Skeletal muscle satellite cell (primary cell): ENCODE results near the gene B3GNT3.

Source experiments
- H3K27me3 ChIP-seq: 2 replicates; pipeline ENCODE4 v1.7.0; 2013; ENCODE audit warnings: low read length; ENCODE audit not compliant: control insufficient read depth, insufficient read depth
- H3K36me3 ChIP-seq: 2 replicates; pipeline ENCODE4 v1.7.0; 2013; ENCODE audit warnings: mild to moderate bottlenecking, control low read depth, low read length; ENCODE audit not compliant: insufficient read depth
- H3K4me1 ChIP-seq: 2 replicates; pipeline ENCODE4 v1.7.0; 2013; ENCODE audit warnings: low read length; ENCODE audit not compliant: control insufficient read depth, insufficient read depth
- H3K4me2 ChIP-seq: 2 replicates; pipeline ENCODE4 v1.7.0; 2013; ENCODE audit warnings: mild to moderate bottlenecking, low read length
- H3K4me3 ChIP-seq: 2 replicates; pipeline ENCODE4 v1.7.0; 2013; ENCODE audit warnings: low read length
- H3K9ac ChIP-seq: 2 replicates; pipeline ENCODE4 v1.7.0; 2013; ENCODE audit warnings: mild to moderate bottlenecking, low read depth, low read length, moderate library complexity
- H3K9me3 ChIP-seq: replicated peaks from 2 replicates; pipeline ENCODE4 v1.7.0; 2013; ENCODE audit warnings: mild to moderate bottlenecking, control low read depth, low read length

B3GNT3 gene

GRCh38 chr19:17805427-17805826, 10.5 kb downstream of the B3GNT3 start:
- Histone ChIP-seq H3K4me2 (no peak overlapping the region), H3K27me3 (peaks cover 23% of the 10 kb centered on the region), H3K9ac (no peak overlapping the region), H3K36me3 (no peaks in the 10 kb centered on the region), H3K4me1 (no peaks in the 10 kb centered on the region), H3K4me3 (no peak overlapping the region), H3K9me3 (no peaks in the 10 kb centered on the region)

DNA sequence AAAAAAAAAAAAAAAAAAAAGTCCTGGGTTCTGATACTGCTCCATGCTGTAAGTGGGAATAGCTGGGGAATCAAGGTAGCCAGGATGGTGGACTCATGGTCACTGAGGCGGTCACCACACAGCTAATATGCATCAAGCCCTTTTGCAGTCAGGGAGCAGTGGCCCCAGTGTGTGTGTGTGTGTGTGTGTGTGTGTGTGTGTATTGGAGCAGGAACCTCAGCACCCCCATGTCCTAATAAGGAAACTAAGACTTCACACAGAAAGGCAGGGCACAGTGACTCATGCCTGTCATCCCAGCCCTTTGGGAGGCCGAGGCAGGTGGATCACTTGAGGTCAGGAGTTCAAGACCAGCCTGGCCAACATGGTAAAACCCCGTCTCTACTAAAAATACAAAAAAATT, 12.0 kb downstream of the B3GNT3 start:
- Histone ChIP-seq H3K9ac (no peak overlapping the region), H3K9me3 (no peaks in the 10 kb centered on the region), H3K4me1 (no peaks in the 10 kb centered on the region), H3K4me3 (no peak overlapping the region), H3K27me3 (peaks cover 25% of the 10 kb centered on the region), H3K4me2 (no peak overlapping the region), H3K36me3 (no peaks in the 10 kb centered on the region)

GRCh38 chr19:17807731-17808316, 12.9 kb downstream of the B3GNT3 start:
- H3K4me1 ChIP-seq, result no peaks in the 10 kb centered on the region
- H3K27me3 ChIP-seq, result peaks cover 23% of the 10 kb centered on the region
- H3K4me3 ChIP-seq, result no peak overlapping the region
- no peak overlapping the region for H3K4me2 ChIP-seq
- no peaks in the 10 kb centered on the region for H3K9me3 ChIP-seq
- H3K9ac ChIP-seq, result no peak overlapping the region
- H3K36me3 ChIP-seq, result no peaks in the 10 kb centered on the region

DNA sequence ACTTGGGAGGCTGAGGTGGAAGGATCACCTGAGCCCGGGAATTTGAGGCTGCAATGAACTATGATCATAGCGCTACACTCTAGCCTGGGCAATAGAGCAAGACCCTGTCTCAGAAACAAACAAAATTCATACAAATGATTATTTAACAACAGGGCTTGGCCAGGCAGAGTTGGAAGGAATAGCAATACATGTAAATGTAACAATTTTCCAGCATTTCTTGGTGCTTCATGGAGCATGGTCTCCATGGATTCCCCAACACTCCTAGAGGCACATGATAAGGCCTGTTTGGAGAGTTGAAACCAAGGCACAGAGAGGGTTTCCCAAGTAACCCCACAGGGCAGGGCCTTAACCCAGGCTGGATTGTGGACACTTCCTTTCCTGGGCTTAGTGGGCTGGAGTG, 16.2 kb downstream of the B3GNT3 start:
- Histone ChIP-seq H3K36me3 (no peaks in the 10 kb centered on the region), H3K4me2 (no peak overlapping the region), H3K4me1 (no peaks in the 10 kb centered on the region), H3K9ac (no peak overlapping the region), H3K4me3 (no peak overlapping the region), H3K27me3 (peaks cover 21% of the 10 kb centered on the region), H3K9me3 (peaks cover 2% of the 10 kb centered on the region)

GRCh38 chr19:17811681-17812080, 16.7 kb downstream of the B3GNT3 start:
- Histone ChIP-seq H3K27me3 (peaks cover 21% of the 10 kb centered on the region), H3K9ac (no peak overlapping the region), H3K4me3 (no peak overlapping the region), H3K4me1 (no peaks in the 10 kb centered on the region), H3K4me2 (no peak overlapping the region), H3K9me3 (peaks cover 2% of the 10 kb centered on the region), H3K36me3 (no peaks in the 10 kb centered on the region)

GRCh38 chr19:17812099-17812498, 17.2 kb downstream of the B3GNT3 start:
- Histone ChIP-seq H3K9ac (no peak overlapping the region), H3K9me3 (peaks cover 2% of the 10 kb centered on the region), H3K36me3 (no peaks in the 10 kb centered on the region), H3K4me1 (no peaks in the 10 kb centered on the region), H3K27me3 (peaks cover 21% of the 10 kb centered on the region), H3K4me3 (no peak overlapping the region), H3K4me2 (no peak overlapping the region)

- Histone ChIP-seq H3K9ac (no peak overlapping the region), H3K4me1 (no peaks in the 10 kb centered on the region), H3K36me3 (no peaks in the 10 kb centered on the region), H3K27me3 (peaks cover 10% of the 10 kb centered on the region), H3K4me2 (no peak overlapping the region), H3K9me3 (peaks cover 2% of the 10 kb centered on the region), H3K4me3 (no peak overlapping the region)
Measured at GRCh38 chr19:17817668-17818363, 22.9 kb downstream of the B3GNT3 start.

- H3K9ac ChIP-seq, result no peak within 1 kb of the TSS
- H3K36me3 ChIP-seq, result no peaks in the 10 kb centered on the region
- no peak within 1 kb of the TSS for H3K4me2 ChIP-seq
- peaks cover 19% of the 10 kb centered on the region for H3K27me3 ChIP-seq
- no peaks in the 10 kb centered on the region for H3K9me3 ChIP-seq
- H3K4me1 ChIP-seq, result no peaks in the 10 kb centered on the region
- no peak within 1 kb of the TSS for H3K4me3 ChIP-seq
Measured at GRCh38 chr19:17821190-17821589, 26.3 kb downstream of the B3GNT3 start, which contains the start of gene INSL3. TSS of gene INSL3 (minus strand) at chr19:17821519. CDS start at chr19:17821506, 13 bp downstream.

- no peak overlapping the region for H3K4me2 ChIP-seq
- no peaks in the 10 kb centered on the region for H3K36me3 ChIP-seq
- no peaks in the 10 kb centered on the region for H3K9me3 ChIP-seq
- peaks cover 12% of the 10 kb centered on the region for H3K27me3 ChIP-seq
- no peak overlapping the region for H3K9ac ChIP-seq
- no peak overlapping the region for H3K4me3 ChIP-seq
- H3K4me1 ChIP-seq, result no peaks in the 10 kb centered on the region
Measured at GRCh38 chr19:17824339-17824738, 29.4 kb downstream of the B3GNT3 start.

DNA sequence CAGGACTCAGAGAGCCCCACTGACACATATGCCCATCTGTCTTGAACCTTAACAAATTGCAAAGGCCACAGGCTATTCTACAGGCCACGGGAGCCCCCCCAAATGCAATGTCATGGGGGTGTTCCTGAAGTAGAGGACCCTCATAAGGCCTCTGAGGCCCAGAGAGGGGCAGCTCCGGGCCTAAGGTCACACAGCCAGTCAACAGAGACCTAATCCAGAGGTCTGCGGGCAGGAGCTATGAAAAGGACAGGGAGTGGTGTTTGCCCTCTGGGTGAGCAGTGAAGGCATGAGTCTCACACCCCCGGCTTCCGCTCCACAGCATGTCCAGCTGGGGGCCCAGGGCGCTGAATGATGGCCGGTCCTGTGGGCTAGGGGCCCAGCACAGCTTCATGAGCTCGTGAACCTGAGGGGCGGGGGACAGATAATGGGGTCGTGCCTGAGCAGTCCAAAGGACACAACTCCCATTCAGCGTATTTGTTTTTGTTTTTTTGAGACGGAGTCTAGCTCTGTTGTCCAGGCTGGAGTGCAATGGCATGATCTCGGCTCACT, 31.6 kb downstream of the B3GNT3 start:
- no peak overlapping the region for H3K4me2 ChIP-seq
- no peaks in the 10 kb centered on the region for H3K9me3 ChIP-seq
- no peaks in the 10 kb centered on the region for H3K36me3 ChIP-seq
- peaks cover 3% of the 10 kb centered on the region for H3K4me1 ChIP-seq
- H3K4me3 ChIP-seq, result no peak overlapping the region
- H3K9ac ChIP-seq, result no peak overlapping the region
- H3K27me3 ChIP-seq, result peaks cover 27% of the 10 kb centered on the region

DNA sequence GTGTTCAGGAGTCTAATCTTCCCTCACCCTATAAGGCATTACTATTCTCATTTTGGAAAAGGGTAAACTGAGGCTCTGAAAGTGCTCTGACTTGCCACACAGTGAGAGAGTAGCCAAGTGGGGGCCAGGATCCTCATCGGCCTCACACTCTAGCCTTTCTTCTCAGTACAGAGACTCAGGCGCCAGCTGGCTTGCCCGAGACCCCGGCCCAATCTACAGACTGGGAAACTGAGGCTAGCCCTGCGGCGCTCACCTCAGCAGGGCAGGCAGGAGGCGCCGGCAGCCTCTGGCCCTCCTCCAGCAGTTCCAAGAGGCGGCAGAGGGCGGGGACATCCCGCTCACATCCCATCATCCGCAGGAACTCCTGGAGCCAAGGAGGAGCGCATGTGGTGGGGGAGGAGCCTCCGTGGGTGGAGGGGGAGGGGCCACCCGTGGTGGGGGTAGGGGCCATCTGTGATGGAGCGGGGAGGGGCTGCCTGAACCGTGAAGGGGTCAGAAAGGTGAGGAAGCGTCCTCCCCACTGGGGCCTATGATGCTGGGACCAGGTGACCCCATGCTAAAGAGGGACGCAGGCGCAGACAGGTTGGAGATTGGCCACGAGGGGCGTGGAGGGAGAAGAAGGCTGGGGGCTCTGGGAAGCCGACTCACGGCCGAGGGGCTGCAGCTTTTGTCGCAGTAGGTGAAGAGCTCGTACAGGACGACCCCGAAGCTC, 35.1 kb downstream of the B3GNT3 start:
- H3K4me2 ChIP-seq, result peak overlapping the region; percentile 50
- no peak overlapping the region for H3K9ac ChIP-seq
- H3K4me3 ChIP-seq, result no peak overlapping the region
- no peaks in the 10 kb centered on the region for H3K9me3 ChIP-seq
- peaks cover 43% of the 10 kb centered on the region for H3K27me3 ChIP-seq
- H3K4me1 ChIP-seq, result peaks cover 3% of the 10 kb centered on the region
- no peaks in the 10 kb centered on the region for H3K36me3 ChIP-seq
